Liver (tissue), 9 donors: Measurements from ENCODE around the gene CAMK1G. TPM values are rescaled to one million over a fixed set of nuclear protein-coding genes. Genes with fewer than 3 reads are reported as not detected.

Experiments used
- DNase-seq: peaks from one replicate; pipeline ENCODE4 v3.0.0-alpha.2; 2017; ENCODE audit warnings: low spot score
- H3K27ac ChIP-seq, 2 donors: one replicate each; pipeline ENCODE4 v1.7.0; 2013; ENCODE audit warnings: inconsistent platforms in 2 of 2, low read length in 2 of 2, control low read depth in 1 of 2, low read depth in 1 of 2, mild to moderate bottlenecking in 1 of 2
- H3K27me3 ChIP-seq, 4 donors: one replicate each; pipeline versions ENCODE4 v1.6.1 to v1.7.0; 2013; ENCODE audit warnings: low read length in 3 of 4, inconsistent platforms in 1 of 4, mild to moderate bottlenecking in 1 of 4, moderate library complexity in 1 of 4; ENCODE audit not compliant: control insufficient read depth in 4 of 4, insufficient read depth in 4 of 4
- H3K36me3 ChIP-seq, 4 donors: one replicate each; pipeline versions ENCODE4 v1.6.1 to v1.7.0; 2013; ENCODE audit warnings: low read length in 3 of 4, mild to moderate bottlenecking in 3 of 4, low read depth in 1 of 4, moderate library complexity in 1 of 4; ENCODE audit not compliant: control insufficient read depth in 4 of 4, insufficient read depth in 3 of 4
- H3K4me1 ChIP-seq, 4 donors: one replicate each; pipeline versions ENCODE4 v1.6.1 to v1.7.0; 2013; ENCODE audit warnings: low read length in 3 of 4, mild to moderate bottlenecking in 3 of 4, moderate library complexity in 1 of 4; ENCODE audit not compliant: control insufficient read depth in 4 of 4, insufficient read depth in 4 of 4
- H3K4me3 ChIP-seq, 3 donors: one replicate each; pipeline versions ENCODE4 v1.6.1 to v1.7.0; 2013; ENCODE audit warnings: low read length in 3 of 3, control low read depth in 1 of 3, low read depth in 1 of 3, mild to moderate bottlenecking in 1 of 3
- H3K9ac ChIP-seq, 2 donors: one replicate each; pipeline ENCODE4 v1.7.0; 2013; ENCODE audit warnings: low read length in 2 of 2, mild to moderate bottlenecking in 2 of 2, moderate library complexity in 2 of 2, control low read depth in 1 of 2, low read depth in 1 of 2
- H3K9me3 ChIP-seq, 4 donors: one replicate each; pipeline versions ENCODE4 v1.6.1 to v1.7.0; 2013; ENCODE audit warnings: low read length in 3 of 4; ENCODE audit not compliant: control insufficient read depth in 4 of 4
- EGR1 ChIP-seq, 2 donors: IDR thresholded peaks; 2 replicates each; pipeline ENCODE4 v1.6.1; 2016 to 2018; ENCODE audit warnings: antibody characterized with exemption in 2 of 2, low read depth in 2 of 2
- FOXA1 ChIP-seq: IDR thresholded peaks from 2 replicates; pipeline ENCODE4 v1.6.1; 2016; ENCODE audit warnings: antibody characterized with exemption
- FOXA2 ChIP-seq: IDR thresholded peaks from 2 replicates; pipeline ENCODE4 v1.6.1; 2016; ENCODE audit warnings: antibody characterized with exemption
- GABPA ChIP-seq, 2 donors: IDR thresholded peaks in 1 of 2; conservative IDR thresholded peaks in 1 of 2; 2 replicates each; pipeline ENCODE4 v1.6.1; 2016; ENCODE audit warnings: antibody characterized with exemption in 2 of 2, mild to moderate bottlenecking in 1 of 2, moderate library complexity in 1 of 2
- HNF4A ChIP-seq, 2 donors: conservative IDR thresholded peaks; 2 replicates each; pipeline ENCODE4 v1.6.1; 2016; ENCODE audit warnings: antibody characterized with exemption in 2 of 2, mild to moderate bottlenecking in 2 of 2
- HNF4G ChIP-seq: IDR thresholded peaks from 2 replicates; pipeline ENCODE4 v1.6.1; 2016; ENCODE audit warnings: antibody characterized with exemption
- JUND ChIP-seq, 2 donors: IDR thresholded peaks; 2 replicates each; pipeline ENCODE4 v1.6.1; 2016; ENCODE audit warnings: antibody characterized with exemption in 2 of 2
- NR2F2 ChIP-seq: IDR thresholded peaks from 2 replicates; pipeline ENCODE4 v1.6.1; 2016; ENCODE audit warnings: antibody characterized with exemption
- RAD21 ChIP-seq, 2 donors: IDR thresholded peaks; 2 replicates each; pipeline ENCODE4 v1.6.1; 2016; ENCODE audit warnings: antibody characterized with exemption in 2 of 2, mild to moderate bottlenecking in 2 of 2
- RXRA ChIP-seq, 2 donors: IDR thresholded peaks; 2 replicates each; pipeline ENCODE4 v1.6.1; 2017 to 2018; ENCODE audit warnings: antibody characterized with exemption in 2 of 2, mild to moderate bottlenecking in 1 of 2
- SP1 ChIP-seq: IDR thresholded peaks from 2 replicates; pipeline ENCODE4 v1.6.1; 2018; ENCODE audit warnings: antibody characterized with exemption, mild to moderate bottlenecking
- TAF1 ChIP-seq: conservative IDR thresholded peaks from 2 replicates; pipeline ENCODE4 v1.6.1; 2016; ENCODE audit warnings: antibody characterized with exemption, mild to moderate bottlenecking
- YY1 ChIP-seq: IDR thresholded peaks from 2 replicates; pipeline ENCODE4 v1.6.1; 2016; ENCODE audit warnings: antibody characterized with exemption, mild to moderate bottlenecking
- WGBS: extraction: QIAGEN DNeasy Blood & Tissue Kit; methylation state at CpG from one replicate; pipeline ENCODE4 v1.1.7; 2013; 5-methylcytosine and 5-hydroxymethylcytosine counted together
- polyA plus RNA-seq, 2 donors: library from polyadenylated mRNA; stranded (reverse) in 1 of 2; unstranded in 1 of 2; fragments of 200-250 nt in 1 of 2; fragments of >200 nt in 1 of 2; fragmentation: Nextera tagmentation in 1 of 2; extraction: Ambion mirVana in 1 of 2; gene quantifications; one replicate each; pipeline versions ENCODE4 v1.2.1 to v1.2.3, GENCODE V29; 2013 to 2015
- total RNA-seq, 2 donors: library from RNA; depleted of rRNA; stranded (reverse); fragments of >200 nt; gene quantifications; one replicate each; pipeline ENCODE4 v1.2.3, GENCODE V29; 2014
- TF ChIP-seq, protein P1 (sequence below): IDR thresholded peaks from 2 replicates; pipeline ENCODE4 v1.6.1; 2016; ENCODE audit warnings: antibody characterized with exemption
- TF ChIP-seq, protein P2 (sequence below): IDR thresholded peaks from 2 replicates; pipeline ENCODE4 v1.6.1; 2016; ENCODE audit warnings: antibody characterized with exemption, mild to moderate bottlenecking
- TF ChIP-seq, protein P3 (sequence below): fragments of 150-350 bp; IDR thresholded peaks from 2 replicates; pipeline ENCODE4 v1.5.1; 2017; ENCODE audit warnings: improper control_type of control experiment, low read depth, low read length; ENCODE audit not compliant: missing input control
- TF ChIP-seq, protein P4 (sequence below): IDR thresholded peaks from 2 replicates; pipeline ENCODE4 v1.6.1; 2016; ENCODE audit warnings: antibody characterized with exemption
- TF ChIP-seq, protein P5 (sequence below): IDR thresholded peaks from 2 replicates; pipeline ENCODE4 v1.6.1; 2016; ENCODE audit warnings: antibody characterized with exemption
- donor health status: healthy.
- donor health status: healthy.
- donor health status: healthy.
- donor health status: healthy.
- donor health status: healthy.

CAMK1G gene
- total and polyA plus RNA-seq, 4 donors = 0.03 to 0.25 (median 0.14) TPM; not detected in 1

DNA sequence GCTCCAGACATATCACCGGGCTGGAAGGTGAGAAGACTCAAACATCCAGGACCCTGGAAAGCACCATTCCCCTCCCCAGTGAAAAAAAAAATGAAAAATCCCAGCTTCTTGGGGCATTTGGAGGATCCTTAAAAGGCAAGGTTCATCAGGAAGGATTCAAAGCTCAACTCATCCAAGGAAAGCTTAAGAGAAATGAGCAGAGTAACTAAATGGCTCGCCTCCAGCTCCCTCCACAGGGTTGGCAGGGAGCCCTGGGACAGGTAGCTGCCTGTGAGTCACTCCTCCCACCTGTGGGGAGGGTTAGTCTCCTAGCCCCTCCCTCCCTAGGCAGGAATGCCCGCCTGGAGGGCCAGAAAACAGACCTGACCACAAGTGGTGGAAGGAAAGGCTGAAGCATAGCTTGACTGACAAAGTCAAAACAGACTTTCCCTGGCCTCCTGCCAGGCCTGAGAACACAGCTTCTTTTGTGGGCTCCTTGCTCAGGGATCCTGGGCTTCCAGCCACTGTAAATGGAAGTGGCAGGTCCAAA is 69.4 kb downstream of the CAMK1G start:
- DNase-seq = peak; percentile 57
- Histone ChIP-seq H3K36me3 (no peaks in the 10 kb centered on the region), H3K9ac (peak overlapping the region in 1 of 2 donors; percentile 32), H3K27ac (peak overlapping the region; percentile 38 to 74), H3K4me3 (no peak overlapping the region), H3K27me3 (no peaks in the 10 kb centered on the region), H3K9me3 (no peaks in the 10 kb centered on the region), H3K4me1 (peaks cover 25 to 53% (median 47%) of the 10 kb centered on the region in 4 donors)
- WGBS = 41% methylated on average over 3 of the region's 3 CpGs
- TF ChIP-seq SP1 = peak; percentile 54
- TF ChIP-seq FOXA2 = no peak
- no peak for TF ChIP-seq TAF1
- no peak for TF ChIP-seq EGR1 (IDR thresholded peaks at IDR 0.05; ENCODE audit: low read depth in 2 of 2)
- TF ChIP-seq, protein P1, sequence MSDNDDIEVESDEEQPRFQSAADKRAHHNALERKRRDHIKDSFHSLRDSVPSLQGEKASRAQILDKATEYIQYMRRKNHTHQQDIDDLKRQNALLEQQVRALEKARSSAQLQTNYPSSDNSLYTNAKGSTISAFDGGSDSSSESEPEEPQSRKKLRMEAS = no peak
- TF ChIP-seq FOXA1 = no peak
- TF ChIP-seq HNF4G = no peak
- no peak for TF ChIP-seq NR2F2
- no peak for TF ChIP-seq GABPA (IDR thresholded peaks at IDR 0.05 in 1 of 2, conservative IDR thresholded peaks at IDR 0.05 in 1 of 2)
- peak; percentile 75 for TF ChIP-seq YY1
- TF ChIP-seq, protein P2, sequence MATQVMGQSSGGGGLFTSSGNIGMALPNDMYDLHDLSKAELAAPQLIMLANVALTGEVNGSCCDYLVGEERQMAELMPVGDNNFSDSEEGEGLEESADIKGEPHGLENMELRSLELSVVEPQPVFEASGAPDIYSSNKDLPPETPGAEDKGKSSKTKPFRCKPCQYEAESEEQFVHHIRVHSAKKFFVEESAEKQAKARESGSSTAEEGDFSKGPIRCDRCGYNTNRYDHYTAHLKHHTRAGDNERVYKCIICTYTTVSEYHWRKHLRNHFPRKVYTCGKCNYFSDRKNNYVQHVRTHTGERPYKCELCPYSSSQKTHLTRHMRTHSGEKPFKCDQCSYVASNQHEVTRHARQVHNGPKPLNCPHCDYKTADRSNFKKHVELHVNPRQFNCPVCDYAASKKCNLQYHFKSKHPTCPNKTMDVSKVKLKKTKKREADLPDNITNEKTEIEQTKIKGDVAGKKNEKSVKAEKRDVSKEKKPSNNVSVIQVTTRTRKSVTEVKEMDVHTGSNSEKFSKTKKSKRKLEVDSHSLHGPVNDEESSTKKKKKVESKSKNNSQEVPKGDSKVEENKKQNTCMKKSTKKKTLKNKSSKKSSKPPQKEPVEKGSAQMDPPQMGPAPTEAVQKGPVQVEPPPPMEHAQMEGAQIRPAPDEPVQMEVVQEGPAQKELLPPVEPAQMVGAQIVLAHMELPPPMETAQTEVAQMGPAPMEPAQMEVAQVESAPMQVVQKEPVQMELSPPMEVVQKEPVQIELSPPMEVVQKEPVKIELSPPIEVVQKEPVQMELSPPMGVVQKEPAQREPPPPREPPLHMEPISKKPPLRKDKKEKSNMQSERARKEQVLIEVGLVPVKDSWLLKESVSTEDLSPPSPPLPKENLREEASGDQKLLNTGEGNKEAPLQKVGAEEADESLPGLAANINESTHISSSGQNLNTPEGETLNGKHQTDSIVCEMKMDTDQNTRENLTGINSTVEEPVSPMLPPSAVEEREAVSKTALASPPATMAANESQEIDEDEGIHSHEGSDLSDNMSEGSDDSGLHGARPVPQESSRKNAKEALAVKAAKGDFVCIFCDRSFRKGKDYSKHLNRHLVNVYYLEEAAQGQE = peak; percentile 84
- peak; percentile 35 to 41 for TF ChIP-seq RXRA (IDR thresholded peaks at IDR 0.05)
- peak; percentile 44 to 51 for TF ChIP-seq HNF4A (conservative IDR thresholded peaks at IDR 0.05)
- TF ChIP-seq, protein P3, sequence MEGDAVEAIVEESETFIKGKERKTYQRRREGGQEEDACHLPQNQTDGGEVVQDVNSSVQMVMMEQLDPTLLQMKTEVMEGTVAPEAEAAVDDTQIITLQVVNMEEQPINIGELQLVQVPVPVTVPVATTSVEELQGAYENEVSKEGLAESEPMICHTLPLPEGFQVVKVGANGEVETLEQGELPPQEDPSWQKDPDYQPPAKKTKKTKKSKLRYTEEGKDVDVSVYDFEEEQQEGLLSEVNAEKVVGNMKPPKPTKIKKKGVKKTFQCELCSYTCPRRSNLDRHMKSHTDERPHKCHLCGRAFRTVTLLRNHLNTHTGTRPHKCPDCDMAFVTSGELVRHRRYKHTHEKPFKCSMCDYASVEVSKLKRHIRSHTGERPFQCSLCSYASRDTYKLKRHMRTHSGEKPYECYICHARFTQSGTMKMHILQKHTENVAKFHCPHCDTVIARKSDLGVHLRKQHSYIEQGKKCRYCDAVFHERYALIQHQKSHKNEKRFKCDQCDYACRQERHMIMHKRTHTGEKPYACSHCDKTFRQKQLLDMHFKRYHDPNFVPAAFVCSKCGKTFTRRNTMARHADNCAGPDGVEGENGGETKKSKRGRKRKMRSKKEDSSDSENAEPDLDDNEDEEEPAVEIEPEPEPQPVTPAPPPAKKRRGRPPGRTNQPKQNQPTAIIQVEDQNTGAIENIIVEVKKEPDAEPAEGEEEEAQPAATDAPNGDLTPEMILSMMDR = no peak
- TF ChIP-seq, protein P4, sequence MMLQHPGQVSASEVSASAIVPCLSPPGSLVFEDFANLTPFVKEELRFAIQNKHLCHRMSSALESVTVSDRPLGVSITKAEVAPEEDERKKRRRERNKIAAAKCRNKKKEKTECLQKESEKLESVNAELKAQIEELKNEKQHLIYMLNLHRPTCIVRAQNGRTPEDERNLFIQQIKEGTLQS = no peak
- TF ChIP-seq JUND (IDR thresholded peaks at IDR 0.05) = peak; percentile 91 to 96
- TF ChIP-seq, protein P5, sequence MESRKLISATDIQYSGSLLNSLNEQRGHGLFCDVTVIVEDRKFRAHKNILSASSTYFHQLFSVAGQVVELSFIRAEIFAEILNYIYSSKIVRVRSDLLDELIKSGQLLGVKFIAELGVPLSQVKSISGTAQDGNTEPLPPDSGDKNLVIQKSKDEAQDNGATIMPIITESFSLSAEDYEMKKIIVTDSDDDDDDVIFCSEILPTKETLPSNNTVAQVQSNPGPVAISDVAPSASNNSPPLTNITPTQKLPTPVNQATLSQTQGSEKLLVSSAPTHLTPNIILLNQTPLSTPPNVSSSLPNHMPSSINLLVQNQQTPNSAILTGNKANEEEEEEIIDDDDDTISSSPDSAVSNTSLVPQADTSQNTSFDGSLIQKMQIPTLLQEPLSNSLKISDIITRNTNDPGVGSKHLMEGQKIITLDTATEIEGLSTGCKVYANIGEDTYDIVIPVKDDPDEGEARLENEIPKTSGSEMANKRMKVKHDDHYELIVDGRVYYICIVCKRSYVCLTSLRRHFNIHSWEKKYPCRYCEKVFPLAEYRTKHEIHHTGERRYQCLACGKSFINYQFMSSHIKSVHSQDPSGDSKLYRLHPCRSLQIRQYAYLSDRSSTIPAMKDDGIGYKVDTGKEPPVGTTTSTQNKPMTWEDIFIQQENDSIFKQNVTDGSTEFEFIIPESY = no peak
- peak in 1 of 2 donors; percentile 48 for TF ChIP-seq RAD21 (IDR thresholded peaks at IDR 0.05)
